Type B pancreatic cell (in vitro differentiated cells): ENCODE data around the gene PAMR1. TPM values are rescaled to one million over a fixed set of nuclear protein-coding genes. Genes with fewer than 3 reads are reported as not detected.

ENCODE experiments used
- DNase-seq: peaks from one replicate; pipeline ENCODE4 v3.0.0; 2021; ENCODE audit warnings: mixed read lengths; ENCODE audit not compliant: unreplicated experiment; ENCODE audit errors: extremely low spot score
- H3K27ac Mint-ChIP-seq: 2 replicates; pipeline ENCODE4 v1.8.0; 2021; ENCODE audit warnings: mild to moderate bottlenecking, mixed read lengths
- H3K27me3 Mint-ChIP-seq: 2 replicates; pipeline ENCODE4 v1.8.0; 2021; ENCODE audit warnings: mixed read lengths
- H3K36me3 Mint-ChIP-seq: 2 replicates; pipeline ENCODE4 v1.8.0; 2021; ENCODE audit warnings: mixed read lengths
- H3K4me1 Mint-ChIP-seq: one replicate; pipeline ENCODE4 v1.8.0; 2021; ENCODE audit warnings: mixed read lengths; ENCODE audit not compliant: unreplicated experiment
- H3K4me3 Mint-ChIP-seq: 2 replicates; pipeline ENCODE4 v1.8.0; 2021; ENCODE audit warnings: mild to moderate bottlenecking, mixed read lengths
- H3K9me3 Mint-ChIP-seq: 2 replicates; pipeline ENCODE4 v1.8.0; 2021; ENCODE audit warnings: mixed read lengths
- total RNA-seq: library from RNA; stranded (reverse); gene quantifications from 2 replicates; pipeline ENCODE4 v1.2.1, GENCODE V29; 2021; ENCODE audit warnings: low replicate concordance
- TF ChIP-seq, protein P1 (sequence below): fragments of 200-600 bp; sonication (generic); conservative IDR thresholded peaks from 2 replicates; pipeline ENCODE4 v1.5.0; 2021; ENCODE audit warnings: antibody characterized with exemption, mild to moderate bottlenecking

PAMR1 gene
- total RNA-seq, 1 donor from 2014 or later = 14.2 TPM

DNA sequence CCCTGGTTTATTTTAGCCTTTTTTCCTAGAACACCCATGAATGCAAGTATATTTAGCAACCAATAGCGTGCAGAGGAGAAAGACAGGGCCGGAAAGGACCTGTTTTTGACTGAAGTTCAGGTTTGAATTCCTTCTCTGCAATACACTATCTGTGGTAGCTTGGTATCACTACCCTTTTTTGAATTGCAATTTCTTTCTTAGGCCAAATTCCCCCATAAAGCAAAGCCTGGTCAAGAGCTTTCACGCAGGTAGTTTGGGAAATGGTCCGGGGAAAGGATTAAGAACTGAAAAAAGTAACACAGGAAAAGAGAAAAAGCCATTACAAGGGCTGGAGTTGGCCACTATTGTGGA lies 38.8 kb upstream of the PAMR1 start:
- H3K27me3 Mint-ChIP-seq = peaks cover 47% of the 10 kb centered on the region
- H3K27ac Mint-ChIP-seq = no peak overlapping the region
- no peak overlapping the region for H3K4me3 Mint-ChIP-seq
- H3K36me3 Mint-ChIP-seq = no peaks in the 10 kb centered on the region
- peaks cover 6% of the 10 kb centered on the region for H3K9me3 Mint-ChIP-seq
- TF ChIP-seq, protein P1, sequence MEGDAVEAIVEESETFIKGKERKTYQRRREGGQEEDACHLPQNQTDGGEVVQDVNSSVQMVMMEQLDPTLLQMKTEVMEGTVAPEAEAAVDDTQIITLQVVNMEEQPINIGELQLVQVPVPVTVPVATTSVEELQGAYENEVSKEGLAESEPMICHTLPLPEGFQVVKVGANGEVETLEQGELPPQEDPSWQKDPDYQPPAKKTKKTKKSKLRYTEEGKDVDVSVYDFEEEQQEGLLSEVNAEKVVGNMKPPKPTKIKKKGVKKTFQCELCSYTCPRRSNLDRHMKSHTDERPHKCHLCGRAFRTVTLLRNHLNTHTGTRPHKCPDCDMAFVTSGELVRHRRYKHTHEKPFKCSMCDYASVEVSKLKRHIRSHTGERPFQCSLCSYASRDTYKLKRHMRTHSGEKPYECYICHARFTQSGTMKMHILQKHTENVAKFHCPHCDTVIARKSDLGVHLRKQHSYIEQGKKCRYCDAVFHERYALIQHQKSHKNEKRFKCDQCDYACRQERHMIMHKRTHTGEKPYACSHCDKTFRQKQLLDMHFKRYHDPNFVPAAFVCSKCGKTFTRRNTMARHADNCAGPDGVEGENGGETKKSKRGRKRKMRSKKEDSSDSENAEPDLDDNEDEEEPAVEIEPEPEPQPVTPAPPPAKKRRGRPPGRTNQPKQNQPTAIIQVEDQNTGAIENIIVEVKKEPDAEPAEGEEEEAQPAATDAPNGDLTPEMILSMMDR = no peak
- no peaks in the 10 kb centered on the region for H3K4me1 Mint-ChIP-seq
- DNase-seq = no peak

DNA sequence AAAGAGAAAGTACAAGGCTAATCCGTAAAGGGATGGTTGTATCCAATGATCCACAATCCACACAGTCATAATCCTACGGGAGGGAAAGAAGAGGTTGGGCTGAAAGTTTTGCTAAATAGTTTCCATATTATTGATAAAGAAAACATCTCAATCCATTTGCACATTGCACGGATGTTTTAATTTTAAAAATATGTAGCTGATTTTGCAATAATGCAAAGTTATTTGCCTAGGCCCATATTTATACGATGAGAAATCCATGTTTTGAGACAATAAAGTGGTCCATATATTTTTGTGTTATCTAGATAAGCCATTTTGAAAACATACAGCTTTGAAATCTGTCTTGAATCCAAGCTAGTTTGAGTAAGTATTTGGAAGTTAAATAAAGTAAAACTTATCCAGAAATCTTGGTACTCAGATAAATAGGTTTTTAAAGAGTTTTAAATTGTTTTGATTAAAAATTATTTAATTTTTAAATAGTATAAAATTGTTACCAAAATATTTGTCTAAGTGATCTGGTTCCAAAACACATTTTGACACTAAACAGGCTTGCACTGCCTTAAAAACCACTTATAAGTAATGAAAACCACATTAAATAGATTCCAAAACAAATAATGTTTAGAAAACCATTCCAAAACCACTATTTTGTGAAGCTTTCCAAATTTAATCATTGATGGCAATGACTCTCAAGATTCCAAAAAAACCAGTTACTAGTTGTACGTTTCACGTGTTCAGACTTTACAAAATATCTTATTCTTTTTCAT lies 38.2 kb upstream of the PAMR1 start:
- no peaks in the 10 kb centered on the region for H3K4me1 Mint-ChIP-seq
- no peak for DNase-seq
- no peaks in the 10 kb centered on the region for H3K36me3 Mint-ChIP-seq
- TF ChIP-seq, protein P1 = no peak
- peaks cover under 1% of the 10 kb centered on the region for H3K9me3 Mint-ChIP-seq
- H3K4me3 Mint-ChIP-seq = no peak overlapping the region
- H3K27ac Mint-ChIP-seq = no peak overlapping the region
- peaks cover 45% of the 10 kb centered on the region for H3K27me3 Mint-ChIP-seq

DNA sequence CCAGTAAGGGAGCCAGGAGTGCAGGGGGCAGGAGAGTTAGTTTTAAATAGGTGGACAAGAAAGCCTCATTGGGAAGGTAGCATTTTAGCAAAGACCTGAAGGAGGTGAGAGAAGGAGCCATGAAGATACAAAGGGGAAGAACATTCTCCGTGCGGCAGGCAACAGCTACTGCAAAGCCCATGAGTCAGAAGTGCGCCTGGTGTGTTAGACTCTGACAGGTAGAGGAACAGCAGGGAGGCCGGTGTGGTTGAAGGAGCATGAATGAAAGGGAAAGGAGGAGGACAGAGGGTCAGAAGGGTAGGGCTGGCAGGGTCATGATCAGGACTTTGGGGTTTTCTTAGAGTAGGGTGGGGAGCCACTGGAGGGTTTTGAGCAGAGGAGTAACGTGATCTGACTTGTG lies 34.5 kb upstream of the PAMR1 start:
- Mint-ChIP-seq H3K4me3 (no peak overlapping the region), H3K36me3 (no peaks in the 10 kb centered on the region), H3K27me3 (peaks cover 35% of the 10 kb centered on the region), H3K9me3 (no peaks in the 10 kb centered on the region), H3K4me1 (peaks cover 2% of the 10 kb centered on the region), H3K27ac (no peak overlapping the region)
- TF ChIP-seq, protein P1 = no peak
- DNase-seq = no peak

DNA sequence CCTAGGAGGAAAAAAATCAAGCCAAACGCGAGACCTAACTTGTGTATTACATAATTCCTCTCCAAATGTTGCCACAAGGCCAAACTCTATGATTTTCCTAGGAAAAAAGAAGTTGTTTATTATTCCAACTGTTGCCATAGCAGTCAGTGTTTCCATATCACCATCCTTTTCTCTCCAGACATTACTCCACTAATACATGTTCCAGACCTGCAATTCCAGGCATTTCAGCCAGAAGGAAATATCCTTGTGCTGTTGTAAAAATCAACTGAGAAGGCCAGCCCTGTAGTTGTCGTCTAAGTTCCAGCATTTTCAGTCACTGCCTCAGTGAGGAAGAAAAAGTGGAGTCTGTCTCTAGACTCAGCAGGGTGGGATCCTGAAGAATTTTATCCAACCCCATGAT lies 33.1 kb upstream of the PAMR1 start:
- no peak for DNase-seq
- TF ChIP-seq, protein P1 = no peak

DNA sequence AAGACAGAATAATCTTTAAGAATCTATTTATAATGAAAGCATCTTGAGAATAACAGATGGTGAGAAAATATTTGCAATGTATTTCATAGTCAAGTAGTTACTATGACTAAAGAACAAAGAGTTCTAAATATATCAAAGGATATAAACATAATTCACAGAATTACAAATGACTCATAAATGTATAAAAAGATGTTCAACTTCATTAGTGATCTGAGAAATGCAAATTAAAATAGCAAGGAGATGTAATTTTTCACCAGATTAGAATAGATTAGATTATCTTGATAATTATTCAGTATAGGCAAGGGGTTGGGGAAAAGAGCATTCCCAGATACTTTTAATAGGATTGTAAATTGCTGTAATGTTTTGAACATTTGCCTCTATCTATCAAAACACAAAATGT lies 30.1 kb upstream of the PAMR1 start:
- H3K4me3 Mint-ChIP-seq = no peak overlapping the region
- no peaks in the 10 kb centered on the region for H3K9me3 Mint-ChIP-seq
- H3K36me3 Mint-ChIP-seq = no peaks in the 10 kb centered on the region
- peaks cover 16% of the 10 kb centered on the region for H3K4me1 Mint-ChIP-seq
- no peak overlapping the region for H3K27ac Mint-ChIP-seq
- peaks cover 20% of the 10 kb centered on the region for H3K27me3 Mint-ChIP-seq
- no peak for DNase-seq
- TF ChIP-seq, protein P1 = no peak

More for the DNA sequence above, 33.1 kb upstream of the PAMR1 start:
- H3K4me1 Mint-ChIP-seq = peaks cover 14% of the 10 kb centered on the region
- H3K27ac Mint-ChIP-seq = no peak overlapping the region
- H3K27me3 Mint-ChIP-seq = peaks cover 35% of the 10 kb centered on the region
- H3K36me3 Mint-ChIP-seq = no peaks in the 10 kb centered on the region
- H3K9me3 Mint-ChIP-seq = no peaks in the 10 kb centered on the region
- H3K4me3 Mint-ChIP-seq = no peak overlapping the region
